IMR-90 (cell line): ENCODE results near the gene APC. TPM values are rescaled to one million over a fixed set of nuclear protein-coding genes. Genes with fewer than 3 reads are reported as not detected.

Experiments used
- ATAC-seq: fragments of 200-7000 bp; cut with Tn5 transposase; 2 replicates; pipeline ENCODE4 v1.9.1; 2020; ENCODE audit warnings: low read depth, mild to moderate bottlenecking, moderate library complexity
- BruUV-seq: library from RNA; stranded (reverse); fragments of 400-500 nt; replicated peaks from 2 replicates; lab custom pipeline; 2021; lab: Mats Ljungman, UMichigan
- CTCF ChIA-PET: fragments of 300-600 bp; formaldehyde crosslinking; extraction: SDS; loops from one replicate; lab custom pipeline; 2021; ENCODE audit warnings: antibody characterized with exemption; lab: Yijun Ruan, JAX
- POLR2A ChIA-PET: fragments of 300-600 bp; sonication (Branson Sonifier 250); formaldehyde crosslinking; loops from one replicate; lab custom pipeline; 2022; ENCODE audit warnings: antibody characterized with exemption; ENCODE audit not compliant: unreplicated experiment; lab: Charles Lee
- DNase-seq: peaks from one replicate; pipeline ENCODE4 v3.0.0; 2013
- H2AFZ ChIP-seq: replicated peaks from 2 replicates; pipeline ENCODE3; 2013; ENCODE audit warnings: low read length, mild to moderate bottlenecking; ENCODE audit not compliant: poor library complexity
- H2AK5ac ChIP-seq: 2 replicates; pipeline ENCODE4 v1.6.1; 2013; ENCODE audit warnings: low read depth, low read length, inconsistent platforms
- H2AK9ac ChIP-seq: replicated peaks from 2 replicates; pipeline ENCODE3; 2013; ENCODE audit warnings: mild to moderate bottlenecking, low read depth, low read length, moderate library complexity; ENCODE audit not compliant: poor library complexity
- H2BK120ac ChIP-seq: 2 replicates; pipeline ENCODE4 v1.6.1; 2013; ENCODE audit warnings: low read depth, low read length, inconsistent platforms
- H2BK15ac ChIP-seq: 3 replicates; pipeline ENCODE4 v1.6.1; 2013; ENCODE audit warnings: low read depth, low read length, inconsistent platforms
- H2BK20ac ChIP-seq: 2 replicates; pipeline ENCODE4 v1.6.1; 2013; ENCODE audit warnings: low read depth, mild to moderate bottlenecking, inconsistent platforms, low read length, moderate library complexity
- H2BK5ac ChIP-seq: 2 replicates; pipeline ENCODE4 v1.6.1; 2013; ENCODE audit warnings: mild to moderate bottlenecking, low read depth, low read length, inconsistent platforms; ENCODE audit not compliant: poor library complexity, severe bottlenecking
- H3K14ac ChIP-seq: replicated peaks from 2 replicates; pipeline ENCODE4 v1.6.1; 2013; ENCODE audit warnings: low read depth, low read length, inconsistent platforms
- H3K18ac ChIP-seq: 2 replicates; pipeline ENCODE4 v1.6.1; 2013; ENCODE audit warnings: low read depth, low read length, control low read depth
- H3K23ac ChIP-seq: 2 replicates; pipeline ENCODE4 v1.6.1; 2013; ENCODE audit warnings: low read depth, low read length, inconsistent platforms
- H3K27ac ChIP-seq: 2 replicates; pipeline ENCODE4 v1.5.1; 2013; ENCODE audit warnings: mild to moderate bottlenecking, control low read depth, low read length; ENCODE audit not compliant: insufficient read depth
- H3K27me3 ChIP-seq: 2 replicates; pipeline ENCODE4 v1.6.1; 2013; ENCODE audit warnings: low read length; ENCODE audit not compliant: control insufficient read depth, insufficient read depth
- H3K36me3 ChIP-seq: 2 replicates; pipeline ENCODE4 v1.6.1; 2013; ENCODE audit warnings: low read length, mixed read lengths; ENCODE audit not compliant: control insufficient read depth, insufficient read depth
- H3K4ac ChIP-seq: 2 replicates; pipeline ENCODE4 v1.6.1; 2013; ENCODE audit warnings: low read depth, low read length, inconsistent platforms
- H3K4me1 ChIP-seq: 2 replicates; pipeline ENCODE4 v1.6.1; 2013; ENCODE audit warnings: low read length, mixed read lengths; ENCODE audit not compliant: control insufficient read depth, insufficient read depth
- H3K4me2 ChIP-seq: 2 replicates; pipeline ENCODE4 v1.6.1; 2013; ENCODE audit warnings: low read depth, mild to moderate bottlenecking, control low read depth, low read length, moderate library complexity
- H3K4me3 ChIP-seq: 2 replicates; pipeline ENCODE4 v1.5.1; 2013; ENCODE audit warnings: low read depth, mild to moderate bottlenecking, control low read depth, low read length, moderate library complexity; ENCODE audit not compliant: insufficient read depth
- H3K56ac ChIP-seq: 2 replicates; pipeline ENCODE4 v1.6.1; 2013; ENCODE audit warnings: low read length, inconsistent platforms; ENCODE audit not compliant: insufficient read depth; ENCODE audit errors: extremely low read depth
- H3K79me1 ChIP-seq, 2 experiments: 2 replicates each; pipeline ENCODE4 v1.6.1; 2013; ENCODE audit warnings: low read length in 2 of 2, inconsistent platforms in 1 of 2, low read depth in 1 of 2
- H3K9ac ChIP-seq: 2 replicates; pipeline ENCODE4 v1.6.1; 2013; ENCODE audit warnings: low read depth, low read length, control low read depth
- H3K9me1 ChIP-seq: 2 replicates; pipeline ENCODE4 v1.6.1; 2013; ENCODE audit warnings: low read length, inconsistent platforms; ENCODE audit not compliant: insufficient read depth
- H3K9me3 ChIP-seq: 2 replicates; pipeline ENCODE4 v1.6.1; 2013; ENCODE audit warnings: low read length; ENCODE audit not compliant: control insufficient read depth, insufficient read depth
- H4K20me1 ChIP-seq: 2 replicates; pipeline ENCODE4 v1.6.1; 2013; ENCODE audit warnings: low read length, inconsistent platforms; ENCODE audit not compliant: insufficient read depth
- H4K5ac ChIP-seq: 2 replicates; pipeline ENCODE4 v1.6.1; 2013; ENCODE audit warnings: mild to moderate bottlenecking, low read depth, low read length, control low read depth
- H4K8ac ChIP-seq, 2 experiments: 2 replicates each; pipeline ENCODE4 v1.6.1; 2013; ENCODE audit warnings: low read depth in 2 of 2, low read length in 2 of 2, control low read depth in 1 of 2, inconsistent platforms in 1 of 2
- H4K91ac ChIP-seq: 2 replicates; pipeline ENCODE4 v1.6.1; 2013; ENCODE audit warnings: low read depth, low read length, inconsistent platforms; ENCODE audit not compliant: insufficient read depth
- CHD1 ChIP-seq: IDR thresholded peaks from 2 replicates; pipeline ENCODE4 v1.6.1; 2012; ENCODE audit warnings: low read depth, low read length, improper control_type of control experiment
- CTCF ChIP-seq: conservative IDR thresholded peaks from 2 replicates; pipeline ENCODE4 v1.5.1; 2012; ENCODE audit warnings: mild to moderate bottlenecking, low read depth, low read length, improper control_type of control experiment
- ELK1 ChIP-seq: fragments of 150-350 bp; IDR thresholded peaks from 2 replicates; pipeline ENCODE4 v1.6.1; 2016; ENCODE audit warnings: low read depth, mild to moderate bottlenecking, low read length, moderate library complexity, borderline replicate concordance
- FOS ChIP-seq: fragments of 150-350 bp; IDR thresholded peaks from 2 replicates; pipeline ENCODE4 v1.6.1; 2016; ENCODE audit warnings: low read depth, low read length
- MAFK ChIP-seq: IDR thresholded peaks from 2 replicates; pipeline ENCODE4 v1.6.1; 2012; ENCODE audit warnings: low read depth, low read length, improper control_type of control experiment
- MAZ ChIP-seq: IDR thresholded peaks from 2 replicates; pipeline ENCODE4 v1.6.1; 2012; ENCODE audit warnings: low read depth, mild to moderate bottlenecking, low read length, improper control_type of control experiment, moderate library complexity, borderline replicate concordance
- MXI1 ChIP-seq: IDR thresholded peaks from 2 replicates; pipeline ENCODE4 v1.6.1; 2012; ENCODE audit warnings: low read depth, mild to moderate bottlenecking, low read length, moderate library complexity, borderline replicate concordance
- NFE2L2 ChIP-seq: fragments of 150-350 bp; IDR thresholded peaks from 2 replicates; pipeline ENCODE4 v1.6.1; 2016; ENCODE audit warnings: low read depth, mild to moderate bottlenecking, low read length
- POLR2A ChIP-seq: IDR thresholded peaks from 2 replicates; pipeline ENCODE4 v1.6.1; 2012; ENCODE audit warnings: mild to moderate bottlenecking, low read depth, low read length
- RAD21 ChIP-seq: IDR thresholded peaks from 2 replicates; pipeline ENCODE4 v1.6.1; 2012; ENCODE audit warnings: low read length, improper control_type of control experiment
- RCOR1 ChIP-seq: IDR thresholded peaks from 2 replicates; pipeline ENCODE4 v1.6.1; 2012; ENCODE audit warnings: mild to moderate bottlenecking, low read length, improper control_type of control experiment; ENCODE audit not compliant: insufficient replicate concordance
- RFX5 ChIP-seq: IDR thresholded peaks from 2 replicates; pipeline ENCODE4 v1.8.0; 2012; ENCODE audit warnings: low read depth, mild to moderate bottlenecking, low read length, moderate library complexity
- SMC3 ChIP-seq: fragments of 150-350 bp; IDR thresholded peaks from 2 replicates; pipeline ENCODE4 v1.6.1; 2016; ENCODE audit warnings: low read depth, mild to moderate bottlenecking, antibody characterized with exemption, low read length, moderate library complexity
- USF2 ChIP-seq: fragments of 150-350 bp; IDR thresholded peaks from 2 replicates; pipeline ENCODE4 v1.6.1; 2017; ENCODE audit warnings: mild to moderate bottlenecking, antibody characterized with exemption, low read length, low read depth
- WGBS, 2 experiments: methylation state at CpG; one replicate each; pipeline versions ENCODE4 v1.1.5 to v1.1.7; 2013; ENCODE audit warnings: missing lambda C conversion rate in 2 of 2; ENCODE audit not compliant: insufficient read length in 1 of 2; ENCODE audit errors: extremely low coverage in 2 of 2; 5-methylcytosine and 5-hydroxymethylcytosine counted together
- dilution Hi-C: fragments of 300-500 bp; cut with HindIII; formaldehyde crosslinking; loops from one replicate; pipeline ENCODE4 v1.14.3; 2018; ENCODE audit warnings: low sequenced_read_pairs; ENCODE audit not compliant: unreplicated experiment
- in situ Hi-C: fragments of 300-500 bp; cut with MboI; formaldehyde crosslinking; loops from 3 replicates; pipeline ENCODE4 v1.14.3; 2019; ENCODE audit warnings: low sequenced_read_pairs, inconsistent platforms, mixed read lengths
- intact Hi-C: fragments of 100-400 bp; cut with micrococcal nuclease; formaldehyde crosslinking; loops from 2 replicates; pipeline ENCODE4 v1.10.0; 2022
- polyA plus RNA-seq, 3 experiments: library from polyadenylated mRNA; depleted of rRNA; stranded (reverse); fragments of >200 nt; gene quantifications; 2 replicates each; pipeline ENCODE4 v1.2.3, GENCODE V29; 2012; ENCODE audit warnings: low replicate concordance in 1 of 3
- total RNA-seq: library from RNA; depleted of rRNA; stranded (reverse); fragments of >200 nt; gene quantifications from 2 replicates; pipeline ENCODE4 v1.2.3, GENCODE V29; 2012

Gene APC
- total and polyA plus RNA-seq, 2 of the 4 experiments (the other 2 are of a cell fraction): 7.3 to 58.4 TPM

- no peak overlapping the region for H3K4me2 ChIP-seq
- WGBS, 2 experiments: no CpG with 5 or more reads among the region's 2 CpGs
- no peak overlapping the region for H2BK20ac ChIP-seq
- H4K5ac ChIP-seq: no peak overlapping the region
- H3K56ac ChIP-seq: no peak overlapping the region
- no peak for TF ChIP-seq ELK1
- no peak for TF ChIP-seq CTCF
- no peak for TF ChIP-seq RCOR1
- no peak for TF ChIP-seq MAFK
- no peak for TF ChIP-seq USF2
- no peak for TF ChIP-seq RAD21
- no peak for TF ChIP-seq MXI1
- no peak for TF ChIP-seq POLR2A
- TF ChIP-seq CHD1: no peak
- no peak for TF ChIP-seq RFX5
- no peak for TF ChIP-seq NFE2L2
- no peak for TF ChIP-seq SMC3
- TF ChIP-seq FOS: no peak
- TF ChIP-seq MAZ: no peak
- H4K91ac ChIP-seq: no peak overlapping the region
- H2BK5ac ChIP-seq: no peak overlapping the region
- in situ Hi-C loops: no loop called here
- H3K27me3 ChIP-seq: no peaks in the 10 kb centered on the region
- H3K9me1 ChIP-seq: peaks cover 4% of the 10 kb centered on the region; the same call in 1 of the 2 replicates
- no peak overlapping the region for H4K8ac ChIP-seq
- intact Hi-C loops: no loop called here
- no peak overlapping the region for H2AK9ac ChIP-seq
- H3K23ac ChIP-seq: no peak overlapping the region
- H2BK15ac ChIP-seq: no peak overlapping the region
- DNase-seq (no peak), ATAC-seq (no peak)
- dilution Hi-C loops: no loop called here
- H3K4ac ChIP-seq: no peak overlapping the region
- POLR2A ChIA-PET: no interaction called here
- no peak overlapping the region for H2BK120ac ChIP-seq
- H3K9me3 ChIP-seq: no peaks in the 10 kb centered on the region
- H3K9ac ChIP-seq: no peak overlapping the region
- H3K27ac ChIP-seq: no peak overlapping the region
- no peak overlapping the region for H3K14ac ChIP-seq
- H4K20me1 ChIP-seq: no peaks in the 10 kb centered on the region
- H2AK5ac ChIP-seq: no peak overlapping the region
- H3K18ac ChIP-seq: no peak overlapping the region
- no peaks in the 10 kb centered on the region for H3K4me1 ChIP-seq
- H3K36me3 ChIP-seq: peaks cover 18% of the 10 kb centered on the region
- H2AFZ ChIP-seq: no peak overlapping the region
- no TSS peak for BruUV-seq
- H3K4me3 ChIP-seq: no peak overlapping the region
- CTCF ChIA-PET: interaction anchor here (0.6 kb wide), 1 partner anchor 31 kb away, joined by 3 read pairs; no protein-coding TSS in a partner anchor
- no peaks in the 10 kb centered on the region; a peak in 1 of 4 replicates for H3K79me1 ChIP-seq
These were observed 86.0 kb downstream of the APC start for GRCh38 chr5:112823656-112824055.
